GM12874 (cell line): ENCODE data around the gene CFAP58.
A peak's percentile ranks its signal among the peaks of the same experiment; 100 is the strongest.

Experiments
- CTCF ChIP-seq: IDR thresholded peaks from 2 replicates; pipeline ENCODE4 v1.5.1; 2011; ENCODE audit warnings: low read depth, mild to moderate bottlenecking, control low read depth, low read length, moderate library complexity; ENCODE audit not compliant: insufficient read depth

Gene CFAP58

GRCh38 chr10:104483582-104483981 lies 129.9 kb downstream of the CFAP58 start:
- no peak for TF ChIP-seq CTCF

GRCh38 chr10:104485632-104486031 lies 132.0 kb downstream of the CFAP58 start:
- peak; percentile 32; the same call in 1 of the 2 replicates for TF ChIP-seq CTCF

GRCh38 chr10:104486803-104487202 lies 133.2 kb downstream of the CFAP58 start:
- no peak for TF ChIP-seq CTCF

- no peak for TF ChIP-seq CTCF
These were observed 134.3 kb downstream of the CFAP58 start for GRCh38 chr10:104487794-104488438.

- no peak for TF ChIP-seq CTCF
These were observed 134.8 kb downstream of the CFAP58 start for GRCh38 chr10:104488439-104488832.

GRCh38 chr10:104492329-104492940 lies 138.8 kb downstream of the CFAP58 start:
- TF ChIP-seq CTCF: no peak

GRCh38 chr10:104498347-104499081 lies 144.9 kb downstream of the CFAP58 start:
- TF ChIP-seq CTCF: no peak
